Measurements from ENCODE around the gene ACAP1. TPM values are rescaled to one million over a fixed set of nuclear protein-coding genes. Genes with fewer than 3 reads are reported as not detected.

ACAP1 gene
- total RNA-seq, 1 donor from 2014 or later: 6.8 TPM

DNA sequence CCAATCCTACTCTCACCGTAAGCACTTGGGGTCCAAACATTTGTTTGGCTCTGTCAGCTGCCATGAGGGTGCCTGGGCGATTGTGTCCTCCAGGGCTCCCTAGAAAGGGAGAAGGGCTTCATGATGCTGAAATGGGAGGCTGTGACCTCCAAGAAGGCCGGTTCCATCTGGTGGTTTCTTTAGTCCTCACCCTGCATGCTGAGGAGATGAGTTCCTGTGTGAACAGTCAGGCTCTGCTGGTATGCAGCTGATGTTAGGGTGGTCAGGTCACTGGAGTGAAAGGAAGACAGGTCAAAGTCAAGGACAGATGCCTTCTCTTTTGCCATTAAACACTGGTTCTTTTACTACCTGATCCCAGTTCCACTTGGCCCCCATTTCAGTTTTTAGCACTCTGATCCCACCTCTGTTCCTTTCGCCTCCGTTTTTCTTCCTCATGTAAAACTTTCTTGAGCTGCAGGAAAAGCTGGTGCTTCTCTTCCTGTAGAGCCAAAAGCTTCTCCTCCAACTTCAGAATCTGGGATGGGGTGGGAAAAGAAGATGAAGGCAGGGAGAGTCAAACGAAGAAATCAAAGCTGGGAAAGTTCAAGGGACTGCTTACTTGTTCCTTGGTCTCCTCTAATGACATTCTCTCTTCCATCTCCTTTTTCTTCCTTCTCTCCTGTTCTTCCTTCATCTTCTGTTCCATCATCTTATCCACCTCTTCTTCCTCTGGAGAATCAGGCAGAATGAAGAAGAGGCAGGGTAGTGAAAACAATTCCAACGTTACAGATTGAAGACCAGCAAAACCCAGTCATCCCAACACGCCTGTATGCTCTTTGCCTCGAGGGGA is 22.2 kb upstream of the ACAP1 start:
- DNase-seq (ENCODE audit: low spot score): no peak
- TF ChIP-seq, protein P1, sequence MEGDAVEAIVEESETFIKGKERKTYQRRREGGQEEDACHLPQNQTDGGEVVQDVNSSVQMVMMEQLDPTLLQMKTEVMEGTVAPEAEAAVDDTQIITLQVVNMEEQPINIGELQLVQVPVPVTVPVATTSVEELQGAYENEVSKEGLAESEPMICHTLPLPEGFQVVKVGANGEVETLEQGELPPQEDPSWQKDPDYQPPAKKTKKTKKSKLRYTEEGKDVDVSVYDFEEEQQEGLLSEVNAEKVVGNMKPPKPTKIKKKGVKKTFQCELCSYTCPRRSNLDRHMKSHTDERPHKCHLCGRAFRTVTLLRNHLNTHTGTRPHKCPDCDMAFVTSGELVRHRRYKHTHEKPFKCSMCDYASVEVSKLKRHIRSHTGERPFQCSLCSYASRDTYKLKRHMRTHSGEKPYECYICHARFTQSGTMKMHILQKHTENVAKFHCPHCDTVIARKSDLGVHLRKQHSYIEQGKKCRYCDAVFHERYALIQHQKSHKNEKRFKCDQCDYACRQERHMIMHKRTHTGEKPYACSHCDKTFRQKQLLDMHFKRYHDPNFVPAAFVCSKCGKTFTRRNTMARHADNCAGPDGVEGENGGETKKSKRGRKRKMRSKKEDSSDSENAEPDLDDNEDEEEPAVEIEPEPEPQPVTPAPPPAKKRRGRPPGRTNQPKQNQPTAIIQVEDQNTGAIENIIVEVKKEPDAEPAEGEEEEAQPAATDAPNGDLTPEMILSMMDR (IDR thresholded peaks at IDR 0.05): no peak
- peak overlapping the region; percentile 71 for H3K4me3 Mint-ChIP-seq (ENCODE audit: unreplicated experiment)
- H3K27ac Mint-ChIP-seq (ENCODE audit: unreplicated experiment): peak overlapping the region; percentile 77
- H3K36me3 Mint-ChIP-seq (ENCODE audit: low read depth): peaks cover 44% of the 10 kb centered on the region
- peaks cover 50% of the 10 kb centered on the region for H3K4me1 Mint-ChIP-seq (ENCODE audit: low read depth)
- no peaks in the 10 kb centered on the region for H3K9me3 Mint-ChIP-seq (ENCODE audit: low read depth)
- H3K27me3 Mint-ChIP-seq (ENCODE audit: low read depth): no peaks in the 10 kb centered on the region

DNA sequence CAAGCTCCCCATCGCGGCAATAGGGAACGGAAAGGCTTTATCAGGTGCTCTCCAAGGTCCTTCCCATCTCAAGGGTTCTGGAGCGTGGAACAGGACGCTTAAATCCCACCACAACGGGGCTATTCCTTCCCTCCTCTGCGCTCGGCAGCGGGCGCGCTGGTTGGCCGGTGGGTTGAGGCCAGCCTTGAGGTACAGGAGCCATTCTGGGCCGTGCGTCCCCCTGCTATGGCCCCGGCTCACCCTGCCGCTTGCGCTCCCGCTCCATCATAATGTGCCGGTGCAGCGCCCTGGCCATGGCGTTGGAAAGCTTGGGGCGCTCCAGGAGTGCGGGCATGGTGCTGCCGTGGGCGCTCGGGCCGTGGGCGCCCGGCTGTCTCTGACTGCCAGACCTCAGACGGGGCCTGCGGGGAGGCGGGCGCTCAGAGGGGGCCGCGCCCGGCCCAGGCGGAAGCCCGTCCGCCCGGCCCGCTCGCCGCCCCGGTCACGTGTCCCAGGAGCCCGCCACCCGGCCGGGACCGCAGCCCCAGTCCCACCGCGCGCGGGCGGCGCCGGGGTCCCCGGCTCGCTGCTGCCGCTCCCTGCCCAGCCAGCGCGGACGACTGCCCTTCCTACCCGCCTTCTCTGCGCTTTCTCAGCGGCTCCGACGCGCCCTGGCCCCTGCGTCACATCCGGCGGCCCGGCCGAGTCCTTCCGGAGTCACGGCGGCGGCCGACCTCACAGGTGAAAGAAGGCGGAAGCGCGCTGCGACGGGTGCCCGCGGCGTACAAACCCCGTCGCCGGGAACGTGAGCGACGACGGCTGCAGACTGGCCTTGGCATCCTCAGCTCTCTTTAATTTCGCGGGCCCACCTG is 21.4 kb upstream of the ACAP1 start, which contains the start of gene GPS2:
Gene GPS2 (minus strand): TSS at position 642 of the 851 bp plus-strand sequence. CDS start 308 bp downstream, at position 334.
- TF ChIP-seq, protein P1 (IDR thresholded peaks at IDR 0.05): no peak
- peak within 1 kb of the TSS; percentile 75 for H3K4me3 Mint-ChIP-seq (ENCODE audit: unreplicated experiment)
- peaks cover 41% of the 10 kb centered on the region for H3K4me1 Mint-ChIP-seq (ENCODE audit: low read depth)
- peak within 1 kb of the TSS; percentile 87 for H3K27ac Mint-ChIP-seq (ENCODE audit: unreplicated experiment)
- no peaks in the 10 kb centered on the region for H3K9me3 Mint-ChIP-seq (ENCODE audit: low read depth)
- DNase-seq (ENCODE audit: low spot score): peak; percentile 97
- no peaks in the 10 kb centered on the region for H3K27me3 Mint-ChIP-seq (ENCODE audit: low read depth)
- H3K36me3 Mint-ChIP-seq (ENCODE audit: low read depth): peaks cover 37% of the 10 kb centered on the region

DNA sequence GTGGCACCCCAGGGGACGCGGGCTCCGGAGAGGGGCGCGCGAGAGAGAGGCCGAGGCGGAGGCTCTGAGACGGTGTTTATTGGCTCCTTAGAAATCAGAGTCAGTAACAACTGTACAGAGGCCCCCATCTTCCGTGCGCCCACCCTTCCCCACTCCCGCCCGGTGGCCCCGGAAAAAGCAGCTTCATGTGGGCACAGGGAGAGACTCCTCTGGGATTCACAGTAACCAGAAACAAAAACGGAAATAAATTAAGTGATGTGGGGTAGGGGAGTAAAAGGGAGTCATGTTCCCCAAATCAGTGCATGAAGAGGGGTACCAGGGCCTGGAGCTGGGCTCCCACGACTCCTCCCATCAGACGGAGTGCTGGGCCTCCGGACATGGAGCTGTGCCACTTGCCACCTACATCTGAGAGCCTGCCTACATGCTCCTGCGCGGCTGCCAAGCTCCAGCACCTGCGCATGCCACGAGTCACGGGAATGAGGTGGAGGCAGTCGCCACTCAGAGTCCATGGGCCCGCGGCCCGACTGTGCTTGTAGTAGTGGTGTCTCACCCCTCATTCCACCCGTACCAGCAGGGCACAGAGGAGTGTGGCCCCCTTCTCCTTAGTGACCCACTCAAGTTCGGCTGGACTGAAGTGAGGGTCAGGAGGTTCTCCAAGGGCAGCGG is 20.6 kb upstream of the ACAP1 start:
- H3K4me3 Mint-ChIP-seq (ENCODE audit: unreplicated experiment): peak overlapping the region; percentile 75
- TF ChIP-seq, protein P1 (IDR thresholded peaks at IDR 0.05): no peak
- H3K9me3 Mint-ChIP-seq (ENCODE audit: low read depth): no peaks in the 10 kb centered on the region
- H3K27ac Mint-ChIP-seq (ENCODE audit: unreplicated experiment): peak overlapping the region; percentile 87
- peaks cover 29% of the 10 kb centered on the region for H3K36me3 Mint-ChIP-seq (ENCODE audit: low read depth)
- DNase-seq (ENCODE audit: low spot score): no peak
- peaks cover 34% of the 10 kb centered on the region for H3K4me1 Mint-ChIP-seq (ENCODE audit: low read depth)
- H3K27me3 Mint-ChIP-seq (ENCODE audit: low read depth): no peaks in the 10 kb centered on the region

DNA sequence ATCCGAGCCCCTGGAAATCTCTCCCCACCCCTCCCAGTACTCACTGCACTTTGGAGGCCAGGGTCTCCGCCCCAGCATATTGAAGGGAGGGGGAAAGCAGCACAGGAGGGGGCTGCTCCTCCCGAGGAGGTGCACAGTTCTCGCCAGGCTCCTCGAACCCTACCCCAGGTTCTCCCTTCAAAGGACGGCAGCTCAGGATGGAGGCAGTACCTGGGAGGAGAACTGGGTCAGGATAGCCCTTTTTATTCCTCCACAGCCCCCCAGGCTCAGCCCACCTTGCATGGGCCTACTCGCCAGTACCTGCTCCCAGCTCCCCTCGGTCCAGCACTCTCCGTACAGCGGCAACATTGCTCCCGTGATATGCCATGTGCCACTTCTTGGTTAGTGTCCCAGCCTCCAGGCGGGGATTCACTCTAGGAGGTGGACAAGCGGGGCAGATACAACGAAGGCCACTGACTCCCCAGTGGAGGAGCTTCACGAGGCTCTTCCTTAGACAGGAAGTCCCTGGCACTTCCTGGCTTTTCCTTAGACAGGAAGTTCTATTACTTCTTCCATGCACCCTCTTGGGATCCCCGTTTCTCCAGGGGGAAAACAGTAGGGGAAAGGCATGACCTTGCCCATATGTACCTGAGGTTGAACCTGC is 19.0 kb upstream of the ACAP1 start:
- Mint-ChIP-seq H3K4me1 (ENCODE audit: low read depth) (peaks cover 31% of the 10 kb centered on the region), H3K36me3 (ENCODE audit: low read depth) (peaks cover 32% of the 10 kb centered on the region), H3K4me3 (ENCODE audit: unreplicated experiment) (no peak overlapping the region), H3K27me3 (ENCODE audit: low read depth) (no peaks in the 10 kb centered on the region), H3K9me3 (ENCODE audit: low read depth) (no peaks in the 10 kb centered on the region), H3K27ac (ENCODE audit: unreplicated experiment) (no peak overlapping the region)
- DNase-seq (ENCODE audit: low spot score): no peak
- TF ChIP-seq, protein P1 (IDR thresholded peaks at IDR 0.05): no peak
